Cardiac muscle cell (in vitro differentiated cells and primary cell): ENCODE measurements around the gene ALPL. TPM values are rescaled to one million over a fixed set of nuclear protein-coding genes. Genes with fewer than 3 reads are reported as not detected.

Source experiments
- DNase-seq, 2 donors: peaks; one replicate each; pipeline versions ENCODE4 v3.0.0 to v3.0.0-alpha.2; 2010 to 2017; ENCODE audit warnings: low read depth in 1 of 2, low spot score in 1 of 2
- H3K27ac ChIP-seq: fragments of 200-600 bp; sonication (generic); 2 replicates; pipeline ENCODE4 v1.5.1; 2016
- H3K27me3 ChIP-seq: fragments of 200-600 bp; sonication (generic); 2 replicates; pipeline ENCODE4 v1.6.0; 2016; ENCODE audit warnings: control low read depth
- H3K36me3 ChIP-seq: fragments of 200-600 bp; sonication (generic); 2 replicates; pipeline ENCODE4 v1.5.1; 2016; ENCODE audit warnings: control low read depth
- H3K4me1 ChIP-seq: fragments of 200-600 bp; sonication (generic); 2 replicates; pipeline ENCODE4 v1.8.1; 2017; ENCODE audit warnings: low read depth, mild to moderate bottlenecking, mixed run types
- H3K4me3 ChIP-seq: fragments of 200-600 bp; sonication (generic); 2 replicates; pipeline ENCODE4 v1.5.1; 2016; ENCODE audit warnings: mild to moderate bottlenecking
- H3K9me3 ChIP-seq: fragments of 200-600 bp; sonication (generic); 2 replicates; pipeline ENCODE4 v1.5.1; 2017; ENCODE audit warnings: low read depth, mild to moderate bottlenecking, control low read depth
- CTCF ChIP-seq: IDR thresholded peaks from 2 replicates; pipeline ENCODE4 v1.5.1; 2012; ENCODE audit warnings: low read depth, mild to moderate bottlenecking, low read length
- polyA plus RNA-seq: library from polyadenylated mRNA; unstranded; fragments of >200 nt; fragmentation: Nextera tagmentation; extraction: Ambion mirVana; gene quantifications from 2 replicates; pipeline ENCODE4 v1.2.1, GENCODE V29; 2016
- total RNA-seq: library from RNA; depleted of rRNA; stranded (reverse); fragments of >200 nt; gene quantifications from 2 replicates; pipeline ENCODE4 v1.2.3, GENCODE V29; 2016

ALPL gene
- total and polyA plus RNA-seq, 2 experiments from 2014 or later: 0.21 to 0.27 TPM

GRCh38 chr1:21586222-21586621 is 77.0 kb downstream of the ALPL start:
- no peak for TF ChIP-seq CTCF
- no peaks in the 10 kb centered on the region for H3K4me1 ChIP-seq
- no peak for DNase-seq
- no peak overlapping the region for H3K4me3 ChIP-seq
- no peak overlapping the region for H3K27ac ChIP-seq
- no peaks in the 10 kb centered on the region for H3K9me3 ChIP-seq
- H3K36me3 ChIP-seq: no peaks in the 10 kb centered on the region
- H3K27me3 ChIP-seq: no peaks in the 10 kb centered on the region

- no peaks in the 10 kb centered on the region for H3K36me3 ChIP-seq
- H3K4me3 ChIP-seq: no peak overlapping the region
- no peaks in the 10 kb centered on the region for H3K4me1 ChIP-seq
- H3K27ac ChIP-seq: no peak overlapping the region
- DNase-seq: peak; percentile 60 to 86
- H3K9me3 ChIP-seq: no peaks in the 10 kb centered on the region
- TF ChIP-seq CTCF: no peak
- no peaks in the 10 kb centered on the region for H3K27me3 ChIP-seq
These were observed 77.8 kb downstream of the ALPL start for GRCh38 chr1:21586846-21587601.

- Histone ChIP-seq H3K27me3 (no peaks in the 10 kb centered on the region), H3K4me1 (no peaks in the 10 kb centered on the region)
These were observed 78.4 kb downstream of the ALPL start for GRCh38 chr1:21587602-21587953.

GRCh38 chr1:21589618-21590017 is 80.4 kb downstream of the ALPL start:
- H3K4me3 ChIP-seq: no peak overlapping the region
- TF ChIP-seq CTCF: no peak
- no peak for DNase-seq
- H3K4me1 ChIP-seq: no peaks in the 10 kb centered on the region
- H3K27me3 ChIP-seq: no peaks in the 10 kb centered on the region
- H3K27ac ChIP-seq: no peak overlapping the region
- H3K9me3 ChIP-seq: no peaks in the 10 kb centered on the region
- H3K36me3 ChIP-seq: no peaks in the 10 kb centered on the region

More at GRCh38 chr1:21587602-21587953, 78.4 kb downstream of the ALPL start:
- no peak for DNase-seq
- Histone ChIP-seq H3K36me3 (no peaks in the 10 kb centered on the region), H3K9me3 (no peaks in the 10 kb centered on the region), H3K27ac (no peak overlapping the region), H3K4me3 (no peak overlapping the region)
- TF ChIP-seq CTCF: no peak

GRCh38 chr1:21590126-21590880 is 81.1 kb downstream of the ALPL start:
- Histone ChIP-seq H3K9me3 (no peaks in the 10 kb centered on the region), H3K4me1 (no peaks in the 10 kb centered on the region), H3K4me3 (no peak overlapping the region), H3K27me3 (no peaks in the 10 kb centered on the region), H3K27ac (no peak overlapping the region), H3K36me3 (no peaks in the 10 kb centered on the region)
- no peak for TF ChIP-seq CTCF
- DNase-seq: peak in 1 of 2 donors; percentile 14
